Measurements from ENCODE around the gene CD151.

DNA sequence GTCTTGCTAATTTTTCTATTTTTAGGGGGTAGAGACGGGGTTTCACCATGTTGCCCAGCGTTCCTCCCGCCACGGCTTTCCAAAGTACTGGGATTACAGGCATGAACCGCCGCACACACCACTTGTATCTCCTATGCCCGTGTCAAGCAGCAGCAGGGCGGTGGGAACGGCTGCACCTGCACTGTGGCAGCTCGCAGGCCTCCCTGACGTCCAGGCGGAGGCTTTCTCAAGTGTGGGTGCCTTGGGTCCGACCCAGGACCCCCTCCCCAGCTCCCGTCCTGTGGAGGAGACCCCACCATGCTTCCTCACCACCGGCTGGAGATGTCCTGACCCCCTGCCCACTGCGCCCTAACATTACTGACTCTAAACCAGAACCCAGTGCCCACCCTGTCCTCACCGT is 35.6 kb downstream of the CD151 start:
- TF ChIP-seq EZH2 (IDR thresholded peaks at IDR 0.05; ENCODE audit: low read length) (no peak), CTCF (optimal IDR thresholded peaks at IDR 0.05 in 1 of 3, IDR thresholded peaks at IDR 0.05 in 1 of 3, conservative IDR thresholded peaks at IDR 0.05 in 1 of 3; ENCODE audit: extremely low read depth in 1 of 3, insufficient read depth in 2 of 3, low read length in 3 of 3) (no peak)
